Fibroblast of skin of abdomen (primary cell): ENCODE data around the gene ADSL.
A peak's percentile ranks its signal among the peaks of the same experiment; 100 is the strongest.
"Not testable (repeated sequence)": the region's sequence is repeated elsewhere in the genome, so short reads cannot be mapped to it uniquely, and the experiment has no call there.

Experiments used
- DNase-seq: peaks from one replicate; pipeline ENCODE4 v3.0.0-alpha.2; 2013

ADSL gene

GRCh38 chr22:40374567-40374966, 28.3 kb downstream of the ADSL start:
- DNase-seq = no peak

GRCh38 chr22:40376149-40376548, 29.8 kb downstream of the ADSL start:
- no peak for DNase-seq

- no peak for DNase-seq
Measured at GRCh38 chr22:40377931-40378330, 31.6 kb downstream of the ADSL start.

GRCh38 chr22:40378448-40378847, 32.1 kb downstream of the ADSL start:
- DNase-seq = not testable (repeated sequence)

GRCh38 chr22:40381461-40381860, 35.2 kb downstream of the ADSL start:
- DNase-seq = no peak

GRCh38 chr22:40383905-40384304, 37.6 kb downstream of the ADSL start:
- DNase-seq = peak; percentile 31

- DNase-seq = no peak
Measured at GRCh38 chr22:40385036-40385782, 38.9 kb downstream of the ADSL start.

- DNase-seq = no peak
Measured at GRCh38 chr22:40387746-40388145, 41.4 kb downstream of the ADSL start.

- DNase-seq = no peak
Measured at GRCh38 chr22:40388231-40388630, 41.9 kb downstream of the ADSL start.

GRCh38 chr22:40391417-40391816, 45.1 kb downstream of the ADSL start:
- DNase-seq = no peak

- no peak for DNase-seq
Measured at GRCh38 chr22:40392618-40393017, 46.3 kb downstream of the ADSL start.

- no peak for DNase-seq
Measured at GRCh38 chr22:40394607-40395006, 48.3 kb downstream of the ADSL start.

- DNase-seq = no peak
Measured at GRCh38 chr22:40395607-40396006, 49.3 kb downstream of the ADSL start.

GRCh38 chr22:40396882-40397281, 50.6 kb downstream of the ADSL start:
- DNase-seq = peak; percentile 72

GRCh38 chr22:40397396-40397795, 51.1 kb downstream of the ADSL start:
- peak; percentile 17 for DNase-seq

- DNase-seq = peak; percentile 57
Measured at GRCh38 chr22:40399621-40400020, 53.3 kb downstream of the ADSL start.

GRCh38 chr22:40400159-40400558, 53.9 kb downstream of the ADSL start:
- no peak for DNase-seq

GRCh38 chr22:40401532-40401931, 55.2 kb downstream of the ADSL start:
- DNase-seq = no peak

- no peak for DNase-seq
Measured at GRCh38 chr22:40401981-40402406, 55.7 kb downstream of the ADSL start.

- no peak for DNase-seq
Measured at GRCh38 chr22:40403141-40403540, 56.8 kb downstream of the ADSL start.

GRCh38 chr22:40403651-40404050, 57.4 kb downstream of the ADSL start:
- DNase-seq = no peak

GRCh38 chr22:40404251-40405177, 58.2 kb downstream of the ADSL start:
- DNase-seq = no peak

- no peak for DNase-seq
Measured at GRCh38 chr22:40405178-40406062, 59.1 kb downstream of the ADSL start.
